ENCODE measurements around the gene DCLRE1C.

DNA sequence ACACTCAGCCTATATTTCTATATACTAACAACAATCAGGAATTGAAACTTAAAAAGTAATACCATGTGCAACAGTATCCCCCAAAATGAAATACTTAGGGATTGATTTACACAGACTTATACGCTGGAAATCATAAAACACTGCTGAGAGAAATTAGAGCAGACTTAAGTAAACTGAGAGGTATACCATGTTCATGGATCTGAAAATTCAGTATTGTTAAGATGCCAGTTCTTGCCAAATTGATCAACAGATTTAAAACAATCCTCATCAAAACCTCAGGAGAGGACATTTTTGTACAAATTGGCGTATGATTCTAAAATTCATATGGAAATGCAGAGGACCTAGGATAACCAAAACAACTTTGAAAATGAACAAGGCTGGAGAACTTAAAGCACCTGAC is 37.3 kb downstream of the DCLRE1C start:
- TF ChIP-seq RCOR1 (IDR thresholded peaks at IDR 0.05; ENCODE audit: low read length) (no peak), RAD21 (IDR thresholded peaks at IDR 0.05; ENCODE audit: low read length) (no peak), GATA2 (CRISPR knock-in tag; IDR thresholded peaks at IDR 0.05) (no peak), EP300 (IDR thresholded peaks at IDR 0.05; ENCODE audit: borderline replicate concordance in 1 of 2, low read depth in 1 of 2, low read length in 1 of 2) (no peak), TAF1 (IDR thresholded peaks at IDR 0.05; ENCODE audit: borderline replicate concordance, low read depth, low read length) (no peak), EZH2phosphoT487 (IDR thresholded peaks at IDR 0.05; ENCODE audit: borderline replicate concordance, low read depth) (no peak)
- TF ChIP-seq, protein P1, sequence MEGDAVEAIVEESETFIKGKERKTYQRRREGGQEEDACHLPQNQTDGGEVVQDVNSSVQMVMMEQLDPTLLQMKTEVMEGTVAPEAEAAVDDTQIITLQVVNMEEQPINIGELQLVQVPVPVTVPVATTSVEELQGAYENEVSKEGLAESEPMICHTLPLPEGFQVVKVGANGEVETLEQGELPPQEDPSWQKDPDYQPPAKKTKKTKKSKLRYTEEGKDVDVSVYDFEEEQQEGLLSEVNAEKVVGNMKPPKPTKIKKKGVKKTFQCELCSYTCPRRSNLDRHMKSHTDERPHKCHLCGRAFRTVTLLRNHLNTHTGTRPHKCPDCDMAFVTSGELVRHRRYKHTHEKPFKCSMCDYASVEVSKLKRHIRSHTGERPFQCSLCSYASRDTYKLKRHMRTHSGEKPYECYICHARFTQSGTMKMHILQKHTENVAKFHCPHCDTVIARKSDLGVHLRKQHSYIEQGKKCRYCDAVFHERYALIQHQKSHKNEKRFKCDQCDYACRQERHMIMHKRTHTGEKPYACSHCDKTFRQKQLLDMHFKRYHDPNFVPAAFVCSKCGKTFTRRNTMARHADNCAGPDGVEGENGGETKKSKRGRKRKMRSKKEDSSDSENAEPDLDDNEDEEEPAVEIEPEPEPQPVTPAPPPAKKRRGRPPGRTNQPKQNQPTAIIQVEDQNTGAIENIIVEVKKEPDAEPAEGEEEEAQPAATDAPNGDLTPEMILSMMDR (IDR thresholded peaks at IDR 0.05) = no peak
- TF ChIP-seq, protein P2, sequence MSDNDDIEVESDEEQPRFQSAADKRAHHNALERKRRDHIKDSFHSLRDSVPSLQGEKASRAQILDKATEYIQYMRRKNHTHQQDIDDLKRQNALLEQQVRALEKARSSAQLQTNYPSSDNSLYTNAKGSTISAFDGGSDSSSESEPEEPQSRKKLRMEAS (IDR thresholded peaks at IDR 0.05; ENCODE audit: low read depth) = no peak
- TF ChIP-seq, protein P3, sequence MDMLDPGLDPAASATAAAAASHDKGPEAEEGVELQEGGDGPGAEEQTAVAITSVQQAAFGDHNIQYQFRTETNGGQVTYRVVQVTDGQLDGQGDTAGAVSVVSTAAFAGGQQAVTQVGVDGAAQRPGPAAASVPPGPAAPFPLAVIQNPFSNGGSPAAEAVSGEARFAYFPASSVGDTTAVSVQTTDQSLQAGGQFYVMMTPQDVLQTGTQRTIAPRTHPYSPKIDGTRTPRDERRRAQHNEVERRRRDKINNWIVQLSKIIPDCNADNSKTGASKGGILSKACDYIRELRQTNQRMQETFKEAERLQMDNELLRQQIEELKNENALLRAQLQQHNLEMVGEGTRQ (IDR thresholded peaks at IDR 0.05; ENCODE audit: borderline replicate concordance, low read depth, low read length) = no peak

All from SK-N-SH (cell line).